HG03139 (cell line): ENCODE results near the gene SEPTIN6.
"Not testable (repeated sequence)": the region's sequence is repeated elsewhere in the genome, so short reads cannot be mapped to it uniquely, and the experiment has no call there.

Experiments
- ATAC-seq: cut with Tn5 transposase; IDR thresholded peaks from one replicate; pipeline ENCODE4 v1.9.1; 2021; ENCODE audit not compliant: unreplicated experiment

The SEPTIN6 gene

GRCh38 chrX:119692191-119693039 lies 553 bp downstream of the SEPTIN6 start:
- ATAC-seq, result no peak

- ATAC-seq, result no peak
Observed at GRCh38 chrX:119690921-119691716, 1.8 kb downstream of the SEPTIN6 start.

- no peak for ATAC-seq
Observed at GRCh38 chrX:119688911-119689321, 4.1 kb downstream of the SEPTIN6 start.

GRCh38 chrX:119687661-119688413 lies 5.1 kb downstream of the SEPTIN6 start:
- no peak for ATAC-seq

GRCh38 chrX:119686087-119686691 lies 6.8 kb downstream of the SEPTIN6 start:
- peak; percentile 37 for ATAC-seq

- ATAC-seq, result no peak
Observed at GRCh38 chrX:119685225-119686066, 7.5 kb downstream of the SEPTIN6 start.

- ATAC-seq, result no peak
Observed at GRCh38 chrX:119684916-119685224, 8.1 kb downstream of the SEPTIN6 start.

- ATAC-seq, result not testable (repeated sequence)
Observed at GRCh38 chrX:119684312-119684711, 8.7 kb downstream of the SEPTIN6 start.

GRCh38 chrX:119682019-119682989 lies 10.7 kb downstream of the SEPTIN6 start:
- no peak for ATAC-seq

GRCh38 chrX:119677654-119677981 lies 15.3 kb downstream of the SEPTIN6 start:
- ATAC-seq, result no peak

GRCh38 chrX:119676949-119677653 lies 15.9 kb downstream of the SEPTIN6 start:
- ATAC-seq, result no peak

- no peak for ATAC-seq
Observed at GRCh38 chrX:119673336-119673735, 19.6 kb downstream of the SEPTIN6 start.

GRCh38 chrX:119672426-119672825 lies 20.5 kb downstream of the SEPTIN6 start:
- ATAC-seq, result no peak

GRCh38 chrX:119669424-119670037 lies 23.4 kb downstream of the SEPTIN6 start:
- no peak for ATAC-seq

- no peak for ATAC-seq
Observed at GRCh38 chrX:119667111-119667878, 25.7 kb downstream of the SEPTIN6 start.

GRCh38 chrX:119664877-119665276 lies 28.1 kb downstream of the SEPTIN6 start:
- ATAC-seq, result not testable (repeated sequence)

- ATAC-seq, result no peak
Observed at GRCh38 chrX:119661486-119661885, 31.5 kb downstream of the SEPTIN6 start.
